K562 (cell line): ENCODE measurements around the gene DPEP2. TPM values are rescaled to one million over a fixed set of nuclear protein-coding genes. Genes with fewer than 3 reads are reported as not detected.

Experiments used
- CREBBP ChIP-seq: IDR thresholded peaks from one replicate; pipeline ENCODE4 v1.6.1; 2012; ENCODE audit warnings: low read depth, mild to moderate bottlenecking, control low read depth, inconsistent platforms, low read length
- GMEB1 ChIP-seq: fragments of 250-450 bp; sonication (Bioruptor Pico); IDR thresholded peaks from 2 replicates; pipeline ENCODE4 v1.4.0; 2020; ENCODE audit warnings: mild to moderate bottlenecking
- IRF1 ChIP-seq: sonication (generic); formaldehyde crosslinking; IDR thresholded peaks from 2 replicates; pipeline ENCODE4 v1.8.0; 2022; ENCODE audit warnings: missing genetic modification reagents, mild to moderate bottlenecking, borderline replicate concordance
- KHSRP ChIP-seq: fragments of 450-650 bp; IDR thresholded peaks from 2 replicates; pipeline ENCODE4 v1.6.1; 2017
- PBX2 ChIP-seq, 2 experiments: IDR thresholded peaks in 1 of 2; conservative IDR thresholded peaks in 1 of 2; 2 replicates each; pipeline ENCODE4 v1.6.1; 2016; ENCODE audit warnings: low read depth in 2 of 2, mild to moderate bottlenecking in 1 of 2, missing compliant biosample characterization in 1 of 2, missing genetic modification characterization in 1 of 2, moderate library complexity in 1 of 2
- SRSF1 ChIP-seq: fragments of 200-400 bp; formaldehyde crosslinking; IDR thresholded peaks from 2 replicates; pipeline ENCODE4 v1.6.1; 2017; ENCODE audit warnings: mild to moderate bottlenecking, low read depth, low read length, moderate library complexity
- SRSF9 ChIP-seq: fragments of 200-400 bp; formaldehyde crosslinking; IDR thresholded peaks from 2 replicates; pipeline ENCODE4 v1.6.1; 2017; ENCODE audit warnings: low read depth, low read length, borderline replicate concordance
- ZBTB17 ChIP-seq: fragments of 450-650 bp; formaldehyde crosslinking; IDR thresholded peaks from 2 replicates; pipeline ENCODE4 v1.4.0; 2020; ENCODE audit warnings: mild to moderate bottlenecking
- ZNF124 ChIP-seq: sonication (generic); formaldehyde crosslinking; IDR thresholded peaks from 2 replicates; pipeline ENCODE4 v1.8.1; 2022; ENCODE audit warnings: missing genetic modification reagents
- ZNF239 ChIP-seq: fragments of 250-450 bp; sonication (Bioruptor Pico); IDR thresholded peaks from 2 replicates; pipeline ENCODE4 v1.4.0; 2020; ENCODE audit warnings: mild to moderate bottlenecking
- ZNF316 ChIP-seq: fragments of 450-650 bp; IDR thresholded peaks from 2 replicates; pipeline ENCODE4 v1.6.1; 2016
- ZNF511 ChIP-seq: sonication (generic); formaldehyde crosslinking; IDR thresholded peaks from 2 replicates; pipeline ENCODE4 v1.8.0; 2022; ENCODE audit warnings: mild to moderate bottlenecking, missing genetic modification reagents
- ZNF75A ChIP-seq: fragments of 450-650 bp; formaldehyde crosslinking; IDR thresholded peaks from 2 replicates; pipeline ENCODE4 v1.4.0; 2020; ENCODE audit warnings: mild to moderate bottlenecking
- polyA plus RNA-seq, 8 experiments: library from polyadenylated mRNA; depleted of rRNA in 4 of 8; stranded (reverse) in 5 of 8; unstranded in 3 of 8; fragments of >200 nt; fragmentation: Nextera tagmentation in 2 of 8; fragmentation: Illumina TruSeq in 1 of 8; extraction: Ambion mirVana in 2 of 8; extraction: Trizol in 1 of 8; gene quantifications; 2 replicates each; pipeline versions ENCODE4 v1.2.1 to v1.2.3, GENCODE V29; 2011 to 2014; ENCODE audit warnings: inconsistent platforms in 1 of 8, missing spikeins in 1 of 8
- total RNA-seq, 7 experiments: library from RNA; depleted of rRNA in 6 of 7; stranded (reverse); fragments of >200 nt in 6 of 7; fragmentation: Illumina TruSeq in 2 of 7; extraction: Trizol in 2 of 7; gene quantifications; 2 replicates each; pipeline versions ENCODE4 v1.2.1 to v1.2.3, GENCODE V29; 2011 to 2021; ENCODE audit warnings: low replicate concordance in 1 of 7
- TF ChIP-seq, protein P1 (sequence below): sonication (generic); formaldehyde crosslinking; IDR thresholded peaks from 2 replicates; pipeline ENCODE4 v1.8.1; 2023; ENCODE audit warnings: mild to moderate bottlenecking, missing genetic modification reagents
- TF ChIP-seq, protein P2 (sequence below): IDR thresholded peaks from 2 replicates; pipeline ENCODE4 v1.6.1; 2016; ENCODE audit warnings: missing genetic modification characterization, missing compliant biosample characterization
- TF ChIP-seq, protein P3 (sequence below): sonication (generic); formaldehyde crosslinking; IDR thresholded peaks from 2 replicates; pipeline ENCODE4 v1.8.0; 2022; ENCODE audit warnings: mild to moderate bottlenecking, missing genetic modification reagents

The DPEP2 gene
- total and polyA plus RNA-seq, 9 of the 15 experiments (the other 6 are each of a cell fraction or from before 2014, with no cell fraction given) = 0.14 to 1.2 (median 0.38) TPM

GRCh38 chr16:68040506-68041288 is 41.4 kb upstream of the DPEP2 start (continued):
- TF ChIP-seq PBX2 (CRISPR knock-in tag; IDR thresholded peaks at IDR 0.05; ENCODE audit: low read depth) (no peak), PBX2 (tag; conservative IDR thresholded peaks at IDR 0.05; ENCODE audit: low read depth) (no peak), ZBTB17 (CRISPR knock-in tag) (no peak), SRSF1 (no peak), ZNF511 (CRISPR knock-in tag) (no peak), CREBBP (no peak), KHSRP (no peak), SRSF9 (no peak), ZNF124 (no peak), IRF1 (no peak), ZNF239 (CRISPR knock-in tag) (no peak), GMEB1 (no peak), ZNF316 (no peak), ZNF75A (no peak)
- TF ChIP-seq, protein P1, sequence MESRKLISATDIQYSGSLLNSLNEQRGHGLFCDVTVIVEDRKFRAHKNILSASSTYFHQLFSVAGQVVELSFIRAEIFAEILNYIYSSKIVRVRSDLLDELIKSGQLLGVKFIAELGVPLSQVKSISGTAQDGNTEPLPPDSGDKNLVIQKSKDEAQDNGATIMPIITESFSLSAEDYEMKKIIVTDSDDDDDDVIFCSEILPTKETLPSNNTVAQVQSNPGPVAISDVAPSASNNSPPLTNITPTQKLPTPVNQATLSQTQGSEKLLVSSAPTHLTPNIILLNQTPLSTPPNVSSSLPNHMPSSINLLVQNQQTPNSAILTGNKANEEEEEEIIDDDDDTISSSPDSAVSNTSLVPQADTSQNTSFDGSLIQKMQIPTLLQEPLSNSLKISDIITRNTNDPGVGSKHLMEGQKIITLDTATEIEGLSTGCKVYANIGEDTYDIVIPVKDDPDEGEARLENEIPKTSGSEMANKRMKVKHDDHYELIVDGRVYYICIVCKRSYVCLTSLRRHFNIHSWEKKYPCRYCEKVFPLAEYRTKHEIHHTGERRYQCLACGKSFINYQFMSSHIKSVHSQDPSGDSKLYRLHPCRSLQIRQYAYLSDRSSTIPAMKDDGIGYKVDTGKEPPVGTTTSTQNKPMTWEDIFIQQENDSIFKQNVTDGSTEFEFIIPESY = 0 out of 2 replicates have a peak, but pooled peaks have one; percentile 21
- TF ChIP-seq, protein P2, sequence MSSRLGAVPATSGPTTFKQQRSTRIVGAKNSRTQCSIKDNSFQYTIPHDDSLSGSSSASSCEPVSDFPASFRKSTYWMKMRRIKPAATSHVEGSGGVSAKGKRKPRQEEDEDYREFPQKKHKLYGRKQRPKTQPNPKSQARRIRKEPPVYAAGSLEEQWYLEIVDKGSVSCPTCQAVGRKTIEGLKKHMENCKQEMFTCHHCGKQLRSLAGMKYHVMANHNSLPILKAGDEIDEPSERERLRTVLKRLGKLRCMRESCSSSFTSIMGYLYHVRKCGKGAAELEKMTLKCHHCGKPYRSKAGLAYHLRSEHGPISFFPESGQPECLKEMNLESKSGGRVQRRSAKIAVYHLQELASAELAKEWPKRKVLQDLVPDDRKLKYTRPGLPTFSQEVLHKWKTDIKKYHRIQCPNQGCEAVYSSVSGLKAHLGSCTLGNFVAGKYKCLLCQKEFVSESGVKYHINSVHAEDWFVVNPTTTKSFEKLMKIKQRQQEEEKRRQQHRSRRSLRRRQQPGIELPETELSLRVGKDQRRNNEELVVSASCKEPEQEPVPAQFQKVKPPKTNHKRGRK = no peak
- TF ChIP-seq, protein P3, sequence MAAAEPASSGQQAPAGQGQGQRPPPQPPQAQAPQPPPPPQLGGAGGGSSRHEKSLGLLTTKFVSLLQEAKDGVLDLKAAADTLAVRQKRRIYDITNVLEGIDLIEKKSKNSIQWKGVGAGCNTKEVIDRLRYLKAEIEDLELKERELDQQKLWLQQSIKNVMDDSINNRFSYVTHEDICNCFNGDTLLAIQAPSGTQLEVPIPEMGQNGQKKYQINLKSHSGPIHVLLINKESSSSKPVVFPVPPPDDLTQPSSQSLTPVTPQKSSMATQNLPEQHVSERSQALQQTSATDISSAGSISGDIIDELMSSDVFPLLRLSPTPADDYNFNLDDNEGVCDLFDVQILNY (CRISPR knock-in tag) = no peak
